ENCODE data around the gene TMEM237. TPM values are rescaled to one million over a fixed set of nuclear protein-coding genes. Genes with fewer than 3 reads are reported as not detected.

Gene TMEM237
- total RNA-seq, 3 donors from 2014 or later (not counting 1 experiment from before 2014, with no cell fraction given): 2.8 to 3.9 (median 3.4) TPM

DNA sequence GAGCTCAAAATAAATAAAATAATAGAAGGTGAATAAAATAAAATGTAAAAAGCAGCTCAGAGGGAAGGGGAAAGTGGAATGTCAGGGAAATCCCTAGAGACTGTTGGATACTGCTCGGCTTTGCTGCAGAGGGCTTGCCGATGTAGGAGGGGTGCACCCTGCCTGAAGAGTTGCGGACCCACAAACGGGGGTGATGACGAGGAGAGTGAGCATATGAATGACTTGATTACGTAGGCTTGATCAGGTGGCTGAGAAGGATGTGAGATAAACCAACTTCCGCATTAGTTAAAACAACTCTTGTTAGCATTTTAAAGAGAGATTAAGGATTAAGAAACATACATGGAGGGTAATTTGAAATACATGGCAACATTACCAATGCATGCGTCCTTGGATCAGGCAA is 21.0 kb upstream of the TMEM237 start:
- ATAC-seq: no peak
- Mint-ChIP-seq H3K36me3 (no peaks in the 10 kb centered on the region), H3K4me3 (no peak overlapping the region), H3K27me3 (ENCODE audit: low read depth in 2 of 2) (peaks cover 0 to 3% of the 10 kb centered on the region in 2 donors), H3K27ac (no peak overlapping the region), H3K4me1 (peaks cover 0 to 4% of the 10 kb centered on the region in 2 donors), H3K9me3 (no peaks in the 10 kb centered on the region)
- TF ChIP-seq, protein P1, sequence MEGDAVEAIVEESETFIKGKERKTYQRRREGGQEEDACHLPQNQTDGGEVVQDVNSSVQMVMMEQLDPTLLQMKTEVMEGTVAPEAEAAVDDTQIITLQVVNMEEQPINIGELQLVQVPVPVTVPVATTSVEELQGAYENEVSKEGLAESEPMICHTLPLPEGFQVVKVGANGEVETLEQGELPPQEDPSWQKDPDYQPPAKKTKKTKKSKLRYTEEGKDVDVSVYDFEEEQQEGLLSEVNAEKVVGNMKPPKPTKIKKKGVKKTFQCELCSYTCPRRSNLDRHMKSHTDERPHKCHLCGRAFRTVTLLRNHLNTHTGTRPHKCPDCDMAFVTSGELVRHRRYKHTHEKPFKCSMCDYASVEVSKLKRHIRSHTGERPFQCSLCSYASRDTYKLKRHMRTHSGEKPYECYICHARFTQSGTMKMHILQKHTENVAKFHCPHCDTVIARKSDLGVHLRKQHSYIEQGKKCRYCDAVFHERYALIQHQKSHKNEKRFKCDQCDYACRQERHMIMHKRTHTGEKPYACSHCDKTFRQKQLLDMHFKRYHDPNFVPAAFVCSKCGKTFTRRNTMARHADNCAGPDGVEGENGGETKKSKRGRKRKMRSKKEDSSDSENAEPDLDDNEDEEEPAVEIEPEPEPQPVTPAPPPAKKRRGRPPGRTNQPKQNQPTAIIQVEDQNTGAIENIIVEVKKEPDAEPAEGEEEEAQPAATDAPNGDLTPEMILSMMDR (IDR thresholded peaks at IDR 0.05): no peak
- Histone ChIP-seq H3K36me3 (ENCODE audit: control insufficient read depth, insufficient read depth, low read length) (no peaks in the 10 kb centered on the region), H3K27me3 (ENCODE audit: control insufficient read depth, insufficient read depth, low read length) (no peaks in the 10 kb centered on the region), H3K9me3 (ENCODE audit: control insufficient read depth, insufficient read depth, low read length) (no peaks in the 10 kb centered on the region), H3K4me1 (ENCODE audit: control insufficient read depth, insufficient read depth, low read length) (no peaks in the 10 kb centered on the region), H3K27ac (ENCODE audit: low read length) (no peak overlapping the region), H3K4me3 (ENCODE audit: low read length) (no peak overlapping the region)
- no peak for DNase-seq
- 87% methylated on average over 7 of the region's 8 CpGs for WGBS (ENCODE audit: insufficient coverage)
- intact Hi-C loops (cut with micrococcal nuclease): no loop called here

DNA sequence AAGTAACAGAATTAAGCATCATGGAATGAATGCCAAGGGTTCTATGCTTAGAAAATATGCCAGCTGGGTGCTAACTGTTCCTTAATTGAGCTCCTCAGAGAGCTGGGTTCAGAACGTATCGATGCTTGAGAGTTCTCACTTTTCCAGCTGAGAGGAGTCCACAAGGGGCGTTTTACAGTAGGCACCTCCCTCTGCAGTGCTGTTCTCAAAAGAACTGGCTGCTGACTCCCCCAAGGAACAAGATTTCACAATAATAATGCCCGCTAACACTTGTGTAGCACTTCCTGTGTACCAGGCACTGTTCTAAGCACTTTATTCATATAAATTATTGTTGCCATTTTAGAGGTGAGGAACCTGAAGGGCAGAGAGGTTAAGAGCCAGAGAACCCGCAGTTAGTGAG is 18.1 kb upstream of the TMEM237 start:
- H3K27ac ChIP-seq (ENCODE audit: low read length): no peak overlapping the region
- H3K27me3 ChIP-seq (ENCODE audit: control insufficient read depth, insufficient read depth, low read length): no peaks in the 10 kb centered on the region
- H3K4me1 ChIP-seq (ENCODE audit: control insufficient read depth, insufficient read depth, low read length): peaks cover 6% of the 10 kb centered on the region
- H3K9me3 ChIP-seq (ENCODE audit: control insufficient read depth, insufficient read depth, low read length): no peaks in the 10 kb centered on the region
- no peak overlapping the region for H3K4me3 Mint-ChIP-seq
- no peaks in the 10 kb centered on the region for H3K36me3 Mint-ChIP-seq
- ATAC-seq (no peak), DNase-seq (no peak)
- H3K36me3 ChIP-seq (ENCODE audit: control insufficient read depth, insufficient read depth, low read length): no peaks in the 10 kb centered on the region
- H3K9me3 Mint-ChIP-seq: no peaks in the 10 kb centered on the region
- intact Hi-C loops (cut with micrococcal nuclease): no loop called here
- peaks cover 6 to 8% of the 10 kb centered on the region in 2 donors for H3K27me3 Mint-ChIP-seq (ENCODE audit: low read depth in 2 of 2)
- WGBS (ENCODE audit: insufficient coverage): 58% methylated on average over 4 of the region's 5 CpGs
- no peak overlapping the region for H3K4me3 ChIP-seq (ENCODE audit: low read length)
- H3K27ac Mint-ChIP-seq: no peak overlapping the region
- peaks cover 5 to 6% of the 10 kb centered on the region in 2 donors for H3K4me1 Mint-ChIP-seq
- TF ChIP-seq, protein P1 (IDR thresholded peaks at IDR 0.05): no peak

DNA sequence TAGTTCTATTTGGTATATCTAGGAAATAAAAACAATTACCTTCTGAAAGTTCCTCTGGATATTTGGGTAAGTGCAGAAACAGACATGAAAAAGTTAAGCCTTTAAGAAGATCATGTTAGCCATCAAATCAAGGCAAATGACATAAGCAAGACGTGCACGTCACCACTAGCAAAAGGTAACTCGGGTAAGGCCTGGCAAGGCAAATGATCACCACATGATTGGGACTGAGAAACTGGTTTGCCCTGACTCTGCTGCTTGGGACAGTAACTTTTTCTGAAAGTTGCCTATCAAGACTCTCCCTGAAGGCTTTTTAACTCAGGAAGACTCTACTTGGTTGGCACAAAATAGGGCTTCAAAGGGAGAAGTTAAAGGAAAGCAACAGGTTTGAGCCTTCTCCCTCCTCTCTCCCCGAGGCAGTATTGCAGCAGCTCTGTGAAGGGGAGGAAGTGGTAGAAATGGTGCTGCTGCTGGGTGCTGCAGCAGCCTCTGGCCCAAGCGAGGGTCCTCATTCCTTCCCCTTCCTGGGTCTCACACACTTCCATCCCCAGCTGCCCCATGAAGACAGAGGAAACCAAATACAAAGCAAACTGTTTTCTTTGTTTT is 17.1 kb upstream of the TMEM237 start:
- TF ChIP-seq, protein P1 (IDR thresholded peaks at IDR 0.05): no peak
- Histone ChIP-seq H3K27me3 (ENCODE audit: control insufficient read depth, insufficient read depth, low read length) (no peaks in the 10 kb centered on the region), H3K4me1 (ENCODE audit: control insufficient read depth, insufficient read depth, low read length) (peaks cover 8% of the 10 kb centered on the region), H3K36me3 (ENCODE audit: control insufficient read depth, insufficient read depth, low read length) (no peaks in the 10 kb centered on the region), H3K9me3 (ENCODE audit: control insufficient read depth, insufficient read depth, low read length) (no peaks in the 10 kb centered on the region), H3K27ac (ENCODE audit: low read length) (no peak overlapping the region), H3K4me3 (ENCODE audit: low read length) (no peak overlapping the region)
- no peak overlapping the region for H3K27ac Mint-ChIP-seq
- intact Hi-C loops (cut with micrococcal nuclease): no loop called here
- no peak for ATAC-seq
- no peak overlapping the region for H3K4me3 Mint-ChIP-seq
- no peaks in the 10 kb centered on the region for H3K9me3 Mint-ChIP-seq
- H3K36me3 Mint-ChIP-seq: no peaks in the 10 kb centered on the region
- peak in 1 of 2 donors; percentile 8 for DNase-seq
- H3K4me1 Mint-ChIP-seq: peaks cover 11 to 13% of the 10 kb centered on the region in 2 donors
- 61% methylated on average over 4 of the region's 5 CpGs for WGBS (ENCODE audit: insufficient coverage)
- peaks cover 6 to 8% of the 10 kb centered on the region in 2 donors for H3K27me3 Mint-ChIP-seq (ENCODE audit: low read depth in 2 of 2)

DNA sequence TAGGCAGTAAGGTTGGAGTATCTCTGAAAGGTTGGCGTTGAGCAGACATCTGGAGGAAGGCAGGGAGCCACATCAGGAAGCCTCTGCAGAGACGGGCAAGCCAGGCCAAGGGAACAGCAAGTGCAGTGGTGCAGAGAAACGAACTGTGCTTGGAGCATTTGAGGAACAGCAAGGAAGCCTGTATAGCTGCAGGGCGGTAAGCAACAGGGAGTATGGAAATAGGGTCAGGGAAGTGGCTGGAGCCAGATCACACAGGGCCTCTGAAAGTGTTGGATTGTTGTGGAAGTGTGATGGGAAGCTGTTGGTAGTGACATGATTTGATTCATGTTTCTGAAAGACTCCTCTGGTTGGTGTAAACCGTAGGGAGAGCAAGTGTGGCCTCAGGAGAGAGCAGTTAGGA is 13.4 kb upstream of the TMEM237 start:
- Histone ChIP-seq H3K27me3 (ENCODE audit: control insufficient read depth, insufficient read depth, low read length) (no peaks in the 10 kb centered on the region), H3K9me3 (ENCODE audit: control insufficient read depth, insufficient read depth, low read length) (no peaks in the 10 kb centered on the region), H3K4me1 (ENCODE audit: control insufficient read depth, insufficient read depth, low read length) (peaks cover 11% of the 10 kb centered on the region), H3K27ac (ENCODE audit: low read length) (no peak overlapping the region), H3K4me3 (ENCODE audit: low read length) (no peak overlapping the region), H3K36me3 (ENCODE audit: control insufficient read depth, insufficient read depth, low read length) (no peaks in the 10 kb centered on the region)
- Mint-ChIP-seq H3K9me3 (no peaks in the 10 kb centered on the region), H3K4me3 (no peak overlapping the region), H3K36me3 (no peaks in the 10 kb centered on the region), H3K27me3 (ENCODE audit: low read depth in 2 of 2) (peaks cover 10 to 23% of the 10 kb centered on the region in 2 donors), H3K4me1 (peaks cover 11 to 13% of the 10 kb centered on the region in 2 donors), H3K27ac (peak overlapping the region; percentile 39 to 64)
- ATAC-seq (no peak), DNase-seq (no peak)
- TF ChIP-seq, protein P1 (IDR thresholded peaks at IDR 0.05): no peak
- 87% methylated on average over 5 of the region's 5 CpGs for WGBS (ENCODE audit: insufficient coverage)
- intact Hi-C loops (cut with micrococcal nuclease): no loop called here

Measured in natural killer cell (primary cell).